ENCODE data around the gene KIF27.

GRCh38 chr9:83794051-83794450, 127.2 kb downstream of the KIF27 start:
- TF ChIP-seq CTCF (IDR thresholded peaks at IDR 0.05) (no peak), POLR2AphosphoS5 (IDR thresholded peaks at IDR 0.05) (no peak)

All from prostate gland (tissue), 2 donors.